OCI-LY7 (cell line): Measurements from ENCODE around the gene IDI1. TPM values are rescaled to one million over a fixed set of nuclear protein-coding genes. Genes with fewer than 3 reads are reported as not detected.

Experiments
- BruUV-seq: library from RNA; stranded (reverse); fragments of 400-500 nt; replicated peaks from 2 replicates; lab custom pipeline; 2021; lab: Mats Ljungman, UMichigan
- CTCF ChIA-PET: fragments of 300-600 bp; sonication (Branson Sonifier 250); formaldehyde crosslinking; loops from one replicate; lab custom pipeline; 2022; ENCODE audit warnings: antibody characterized with exemption; ENCODE audit not compliant: unreplicated experiment; lab: Charles Lee
- POLR2A ChIA-PET: fragments of 300-600 bp; sonication (Branson Sonifier 250); formaldehyde crosslinking; loops from one replicate; lab custom pipeline; 2022; ENCODE audit warnings: antibody characterized with exemption; lab: Charles Lee
- DNase-seq: peaks from one replicate; pipeline ENCODE4 v3.0.0-alpha.2; 2015; ENCODE audit warnings: low spot score
- H2AFZ ChIP-seq: fragments of 200-600 bp; sonication (generic), shearing (Covaris generic); 2 replicates; pipeline ENCODE4 v1.6.1; 2014; ENCODE audit warnings: mild to moderate bottlenecking, antibody characterized with exemption, low read length, moderate library complexity
- H3K27ac ChIP-seq: fragments of 200-600 bp; sonication (generic); 2 replicates; pipeline ENCODE4 v1.5.1; 2014; ENCODE audit warnings: mixed run types, low read depth, mild to moderate bottlenecking, moderate library complexity, low read length, inconsistent platforms; ENCODE audit not compliant: poor library complexity, severe bottlenecking
- H3K36me3 ChIP-seq: fragments of 200-600 bp; sonication (generic); 2 replicates; pipeline ENCODE4 v1.6.1; 2014; ENCODE audit warnings: mild to moderate bottlenecking, antibody characterized with exemption, low read length, moderate library complexity, mixed read lengths; ENCODE audit not compliant: insufficient read depth
- H3K4me1 ChIP-seq: fragments of 200-600 bp; sonication (generic); 2 replicates; pipeline ENCODE4 v1.5.1; 2014; ENCODE audit warnings: mild to moderate bottlenecking, low read length; ENCODE audit not compliant: insufficient read depth, poor library complexity, severe bottlenecking
- H3K4me2 ChIP-seq: fragments of 200-600 bp; sonication (generic); 2 replicates; pipeline ENCODE4 v1.6.1; 2014; ENCODE audit warnings: mild to moderate bottlenecking, low read length
- H3K4me3 ChIP-seq: fragments of 200-600 bp; sonication (generic); 2 replicates; pipeline ENCODE4 v1.5.1; 2014; ENCODE audit warnings: mild to moderate bottlenecking, low read depth, low read length; ENCODE audit not compliant: poor library complexity, severe bottlenecking
- H3K79me2 ChIP-seq: fragments of 200-600 bp; sonication (generic); 2 replicates; pipeline ENCODE4 v1.6.1; 2016; ENCODE audit warnings: low read depth, mild to moderate bottlenecking, low read length, moderate library complexity, mixed read lengths; ENCODE audit not compliant: insufficient read depth
- H3K9me2 ChIP-seq: fragments of 200-600 bp; sonication (generic); 2 replicates; pipeline ENCODE4 v1.6.1; 2016; ENCODE audit warnings: mild to moderate bottlenecking, low read length, mixed read lengths; ENCODE audit not compliant: insufficient read depth
- H3K9me3 ChIP-seq: fragments of 200-600 bp; sonication (generic); 2 replicates; pipeline ENCODE4 v1.6.1; 2014; ENCODE audit warnings: mild to moderate bottlenecking, mixed run types, low read length, mixed read lengths
- H4K20me1 ChIP-seq: fragments of 200-600 bp; sonication (generic); 2 replicates; pipeline ENCODE4 v1.6.1; 2014; ENCODE audit warnings: mild to moderate bottlenecking, antibody characterized with exemption, low read length, moderate library complexity, mixed read lengths; ENCODE audit not compliant: insufficient read depth
- EZH2phosphoT487 ChIP-seq: fragments of 200-600 bp; sonication (generic); IDR thresholded peaks from 2 replicates; pipeline ENCODE4 v1.6.1; 2018; ENCODE audit warnings: low read depth, borderline replicate concordance, mild to moderate bottlenecking, mixed run types, antibody characterized with exemption, low read length, moderate library complexity, mixed read lengths
- intact Hi-C: fragments of 100-400 bp; cut with micrococcal nuclease; formaldehyde crosslinking; loops from one replicate; pipeline ENCODE4 v1.10.0; 2022; ENCODE audit not compliant: unreplicated experiment
- total RNA-seq, 2 experiments: library from RNA; depleted of rRNA in 1 of 2; stranded (reverse); fragments of >200 nt in 1 of 2; shearing (Covaris generic) in 1 of 2; gene quantifications; 2 replicates each; pipeline ENCODE4 v1.2.3, GENCODE V29; 2014 to 2022
- TF ChIP-seq, protein P1 (sequence below): fragments of 200-600 bp; sonication (generic); conservative IDR thresholded peaks from 2 replicates; pipeline ENCODE4 v1.5.1; 2014; ENCODE audit warnings: mild to moderate bottlenecking, antibody characterized with exemption, low read length, moderate library complexity, mixed read lengths

Gene IDI1
- total RNA-seq, 2 experiments from 2014 or later, result 106 to 112 TPM

DNA sequence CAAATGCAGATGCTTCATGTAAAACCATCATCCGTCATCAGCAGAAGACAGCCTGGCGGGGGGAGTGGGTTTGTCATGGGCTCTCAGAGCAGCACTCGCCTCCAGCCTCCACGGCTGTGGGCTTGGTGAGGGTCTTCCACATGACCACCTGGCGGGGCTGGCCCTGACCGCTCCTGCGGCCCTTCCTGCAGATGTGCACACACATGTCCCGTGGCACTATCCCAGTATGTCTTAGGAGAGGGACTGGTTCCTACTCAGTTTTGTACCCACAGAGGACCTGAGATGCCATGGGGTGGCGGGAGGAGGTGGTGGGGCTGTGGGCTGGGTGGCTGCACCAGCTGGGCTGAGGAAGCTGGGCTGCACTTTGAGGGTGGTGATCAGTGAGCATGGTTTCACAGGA is 28.0 kb downstream of the IDI1 start:
- no peak overlapping the region for H3K4me3 ChIP-seq
- H3K36me3 ChIP-seq, result peaks cover 70% of the 10 kb centered on the region
- H3K79me2 ChIP-seq, result no peaks in the 10 kb centered on the region
- ChIA-PET POLR2A (no interaction called here), CTCF (no interaction called here)
- TF ChIP-seq, protein P1, sequence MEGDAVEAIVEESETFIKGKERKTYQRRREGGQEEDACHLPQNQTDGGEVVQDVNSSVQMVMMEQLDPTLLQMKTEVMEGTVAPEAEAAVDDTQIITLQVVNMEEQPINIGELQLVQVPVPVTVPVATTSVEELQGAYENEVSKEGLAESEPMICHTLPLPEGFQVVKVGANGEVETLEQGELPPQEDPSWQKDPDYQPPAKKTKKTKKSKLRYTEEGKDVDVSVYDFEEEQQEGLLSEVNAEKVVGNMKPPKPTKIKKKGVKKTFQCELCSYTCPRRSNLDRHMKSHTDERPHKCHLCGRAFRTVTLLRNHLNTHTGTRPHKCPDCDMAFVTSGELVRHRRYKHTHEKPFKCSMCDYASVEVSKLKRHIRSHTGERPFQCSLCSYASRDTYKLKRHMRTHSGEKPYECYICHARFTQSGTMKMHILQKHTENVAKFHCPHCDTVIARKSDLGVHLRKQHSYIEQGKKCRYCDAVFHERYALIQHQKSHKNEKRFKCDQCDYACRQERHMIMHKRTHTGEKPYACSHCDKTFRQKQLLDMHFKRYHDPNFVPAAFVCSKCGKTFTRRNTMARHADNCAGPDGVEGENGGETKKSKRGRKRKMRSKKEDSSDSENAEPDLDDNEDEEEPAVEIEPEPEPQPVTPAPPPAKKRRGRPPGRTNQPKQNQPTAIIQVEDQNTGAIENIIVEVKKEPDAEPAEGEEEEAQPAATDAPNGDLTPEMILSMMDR, result no peak
- TF ChIP-seq EZH2phosphoT487, result no peak
- no peak overlapping the region for H3K27ac ChIP-seq
- DNase-seq, result no peak
- H3K9me3 ChIP-seq, result no peaks in the 10 kb centered on the region
- intact Hi-C loops, result no loop called here
- H3K9me2 ChIP-seq, result no peaks in the 10 kb centered on the region
- H4K20me1 ChIP-seq, result no peaks in the 10 kb centered on the region
- no TSS peak for BruUV-seq
- H2AFZ ChIP-seq, result no peak overlapping the region
- H3K4me2 ChIP-seq, result no peak overlapping the region
- H3K4me1 ChIP-seq, result no peaks in the 10 kb centered on the region

DNA sequence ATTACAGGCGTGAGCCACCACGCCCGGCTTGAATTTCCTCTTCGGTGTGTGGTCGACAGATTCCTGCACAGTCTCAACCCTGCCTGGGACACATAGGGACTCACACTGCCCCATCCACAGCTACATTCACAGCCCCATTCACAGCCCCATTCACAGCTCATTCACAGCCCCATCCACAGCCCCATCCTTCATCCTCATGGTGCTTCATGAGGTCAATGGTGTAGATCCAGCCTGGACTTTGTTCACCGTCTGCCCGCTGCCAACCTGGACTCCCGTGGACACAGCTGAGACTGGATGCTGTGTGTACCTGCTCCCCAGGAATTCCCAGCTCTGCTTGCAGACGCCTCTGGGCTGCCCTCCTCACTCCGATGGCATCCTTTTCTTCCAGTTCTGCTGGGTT is 28.5 kb downstream of the IDI1 start:
- intact Hi-C loops, result no loop called here
- Histone ChIP-seq H3K27ac (no peak overlapping the region), H3K4me1 (no peaks in the 10 kb centered on the region), H3K4me2 (no peak overlapping the region), H3K4me3 (no peak overlapping the region), H3K9me2 (no peaks in the 10 kb centered on the region), H3K79me2 (no peaks in the 10 kb centered on the region), H4K20me1 (no peaks in the 10 kb centered on the region), H3K36me3 (peaks cover 70% of the 10 kb centered on the region), H2AFZ (no peak overlapping the region), H3K9me3 (no peaks in the 10 kb centered on the region)
- no peak for DNase-seq
- POLR2A ChIA-PET, result interaction anchor here (0.6 kb wide), 1 partner anchor 39 kb away, joined by 3 read pairs; no protein-coding TSS in a partner anchor
- TF ChIP-seq, protein P1, result no peak
- TF ChIP-seq EZH2phosphoT487, result no peak
- no TSS peak for BruUV-seq
- CTCF ChIA-PET, result no interaction called here

DNA sequence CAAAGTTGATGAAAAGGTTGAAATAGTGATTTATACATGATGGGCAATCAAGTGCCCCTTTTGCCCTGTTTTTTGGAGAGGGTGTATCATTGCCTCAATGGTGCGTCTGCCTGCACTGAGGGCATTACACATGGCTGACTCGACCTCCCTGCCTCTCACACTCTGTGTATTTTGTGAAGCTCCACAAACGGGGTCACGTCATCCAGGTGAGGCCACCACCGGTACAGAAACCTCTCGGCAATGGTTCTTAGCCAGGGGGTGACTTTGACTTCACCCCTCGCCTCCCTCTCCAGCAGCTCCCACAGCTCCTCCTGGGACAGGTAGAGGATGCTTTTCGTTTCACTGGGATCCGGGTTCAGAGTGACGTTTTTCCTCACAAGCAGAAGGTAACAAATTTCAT is 29.6 kb downstream of the IDI1 start:
- ChIA-PET CTCF (no interaction called here), POLR2A (interaction anchor here (0.6 to 1.0 kb wide), 2 partner anchors 114 to 506 kb away, joined by 3 to 4 read pairs; no protein-coding TSS in a partner anchor)
- intact Hi-C loops, result no loop called here
- Histone ChIP-seq H3K9me2 (no peaks in the 10 kb centered on the region), H2AFZ (no peak overlapping the region), H3K4me2 (no peak overlapping the region), H3K9me3 (no peaks in the 10 kb centered on the region), H3K79me2 (no peaks in the 10 kb centered on the region), H3K4me3 (no peak overlapping the region), H3K27ac (no peak overlapping the region), H3K4me1 (no peaks in the 10 kb centered on the region), H3K36me3 (peaks cover 75% of the 10 kb centered on the region), H4K20me1 (no peaks in the 10 kb centered on the region)
- TF ChIP-seq EZH2phosphoT487, result no peak
- TF ChIP-seq, protein P1, result no peak
- no peak for DNase-seq
- BruUV-seq, result no TSS peak
